GM13977 (cell line): ENCODE measurements around the gene HMGCS2.

Experiments
- DNase-seq: peaks from one replicate; pipeline ENCODE4 v3.0.0; 2012; ENCODE audit warnings: low spot score
- CTCF ChIP-seq: IDR thresholded peaks from 2 replicates; pipeline ENCODE4 v1.5.1; 2012; ENCODE audit warnings: mild to moderate bottlenecking, control low read depth; ENCODE audit not compliant: insufficient read depth; ENCODE audit errors: extremely low read depth, missing control alignments
- in situ Hi-C: fragments of 300-500 bp; cut with MboI; formaldehyde crosslinking; loops from one replicate; pipeline ENCODE4 v1.12.0; 2022; ENCODE audit warnings: low sequenced_read_pairs, low pct_unique_long_range_greater_than_20kb, mixed read lengths, inconsistent platforms; ENCODE audit not compliant: unreplicated experiment

The HMGCS2 gene

GRCh38 chr1:119805247-119805646, 36.5 kb upstream of the HMGCS2 start:
- in situ Hi-C loops = no loop called here
- TF ChIP-seq CTCF = no peak

GRCh38 chr1:119799599-119800177, 31.0 kb upstream of the HMGCS2 start:
- no peak for DNase-seq
- in situ Hi-C loops = no loop called here
- no peak for TF ChIP-seq CTCF

More at GRCh38 chr1:119805247-119805646, 36.5 kb upstream of the HMGCS2 start:
- DNase-seq = no peak

- TF ChIP-seq CTCF = no peak
Observed at GRCh38 chr1:119799003-119799402, 30.3 kb upstream of the HMGCS2 start.

GRCh38 chr1:119797606-119798005, 28.9 kb upstream of the HMGCS2 start:
- DNase-seq = no peak
- in situ Hi-C loops = no loop called here
- no peak for TF ChIP-seq CTCF

More at GRCh38 chr1:119799003-119799402, 30.3 kb upstream of the HMGCS2 start:
- in situ Hi-C loops = no loop called here
- no peak for DNase-seq

- no peak for TF ChIP-seq CTCF
- in situ Hi-C loops = no loop called here
- no peak for DNase-seq
Observed at GRCh38 chr1:119797162-119797561, 28.5 kb upstream of the HMGCS2 start.

- no peak for TF ChIP-seq CTCF
- in situ Hi-C loops = no loop called here
- DNase-seq = no peak
Observed at GRCh38 chr1:119795261-119796200, 26.8 kb upstream of the HMGCS2 start.
